SHP77 treated with DMSO at 0.1 percent for 48 hours (cell line): Measurements from ENCODE around the gene SULT1A1.

Experiments used
- DNase-seq: peaks from one replicate; lab custom pipeline; 2025; lab: John Stamatoyannopoulos, UW

Gene SULT1A1

DNA sequence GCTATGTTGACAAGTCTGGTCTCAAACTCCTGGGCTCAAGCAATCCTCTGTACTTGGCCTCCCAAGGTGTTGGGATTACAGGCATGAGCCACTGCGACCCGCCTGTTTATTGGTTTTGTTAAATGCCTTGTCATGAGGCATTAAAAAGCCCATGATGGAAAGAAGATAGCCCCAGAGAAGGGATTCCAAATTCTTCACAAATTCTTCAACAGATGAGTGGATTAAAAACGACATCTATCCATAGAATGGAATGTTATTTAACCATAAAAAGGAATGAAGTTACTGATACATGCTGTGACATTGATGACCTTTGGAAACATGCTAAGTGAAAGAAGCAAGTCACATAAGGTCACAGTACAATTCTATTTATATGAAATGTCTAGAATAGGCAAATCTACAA, 51.4 kb downstream of the SULT1A1 start:
- no peak for DNase-seq

DNA sequence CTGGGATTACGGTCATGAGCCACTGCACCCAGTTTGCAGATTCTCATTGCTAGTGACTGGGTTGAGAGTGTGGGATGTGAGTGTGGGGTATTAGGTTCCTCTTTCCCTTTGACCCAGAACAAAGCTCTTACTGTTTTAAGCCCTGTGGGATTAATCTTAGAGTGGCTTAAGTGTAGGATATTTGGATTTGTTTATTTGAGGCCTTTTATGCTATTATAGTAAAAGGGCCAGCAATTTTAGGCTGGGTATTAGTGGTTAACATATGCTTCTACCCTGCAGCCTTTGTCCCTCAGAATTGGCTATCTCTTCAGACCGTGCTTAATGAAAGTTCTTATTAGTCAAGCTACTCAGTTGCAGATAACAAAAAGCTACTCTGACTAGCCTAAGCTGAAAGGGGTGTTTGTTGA, 52.9 kb downstream of the SULT1A1 start:
- no peak for DNase-seq

DNA sequence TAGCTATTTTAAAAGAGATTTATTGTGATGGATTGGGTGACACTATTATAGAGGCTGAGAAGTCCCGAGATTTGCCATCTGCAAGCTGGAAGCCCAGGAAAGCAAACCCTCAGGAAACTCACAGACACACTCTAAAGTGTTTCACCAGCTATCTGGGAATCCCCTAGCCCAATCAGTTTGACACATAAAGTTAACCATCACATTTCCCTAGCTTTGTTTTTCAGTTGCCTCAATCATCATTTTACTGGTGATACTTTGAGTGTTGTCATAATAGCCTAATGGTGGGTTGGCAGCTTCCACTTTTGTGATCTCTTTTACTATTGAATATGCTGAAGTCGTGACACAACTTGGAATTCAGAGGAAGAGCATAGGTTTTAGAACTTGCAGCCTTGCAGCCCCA, 54.3 kb downstream of the SULT1A1 start:
- DNase-seq = no peak
